PC-3 (cell line): ENCODE measurements around the gene CEP76. TPM values are rescaled to one million over a fixed set of nuclear protein-coding genes. Genes with fewer than 3 reads are reported as not detected.
A peak's percentile ranks its signal among the peaks of the same experiment; 100 is the strongest.

Source experiments
- ATAC-seq: fragments of 200-7000 bp; cut with Tn5 transposase; 2 replicates; pipeline ENCODE4 v1.9.1; 2020; ENCODE audit warnings: mild to moderate bottlenecking, moderate library complexity
- BruUV-seq: library from RNA; stranded (reverse); fragments of 400-500 nt; replicated peaks from 2 replicates; lab custom pipeline; 2021; lab: Mats Ljungman, UMichigan
- CTCF ChIA-PET: fragments of 300-600 bp; sonication (Branson Sonifier 250); formaldehyde crosslinking; loops from one replicate; lab custom pipeline; 2022; ENCODE audit warnings: antibody characterized with exemption; lab: Charles Lee
- POLR2A ChIA-PET: fragments of 300-600 bp; sonication (Branson Sonifier 250); formaldehyde crosslinking; loops from one replicate; lab custom pipeline; 2022; ENCODE audit warnings: antibody characterized with exemption; ENCODE audit not compliant: unreplicated experiment; lab: Charles Lee
- DNase-seq: peaks from one replicate; pipeline ENCODE4 v3.0.0-alpha.2; 2015
- H2AFZ ChIP-seq: fragments of 300-600 bp; sonication (generic); 2 replicates; pipeline ENCODE4 v1.6.0; 2016; ENCODE audit warnings: antibody characterized with exemption, low read length
- H3F3A ChIP-seq: fragments of 300-600 bp; sonication (generic); one replicate; pipeline ENCODE4 v1.6.0; 2017; ENCODE audit warnings: antibody characterized with exemption, low read length, control low read depth, mild to moderate bottlenecking; ENCODE audit not compliant: unreplicated experiment
- H3K27ac ChIP-seq: fragments of 300-600 bp; sonication (generic); 2 replicates; pipeline ENCODE4 v1.5.1; 2016; ENCODE audit warnings: mild to moderate bottlenecking, low read length
- H3K27me3 ChIP-seq: fragments of 300-600 bp; sonication (generic); 2 replicates; pipeline ENCODE4 v1.6.1; 2016; ENCODE audit warnings: low read length, mixed read lengths
- H3K36me3 ChIP-seq: fragments of 300-600 bp; sonication (generic); 2 replicates; pipeline ENCODE4 v1.6.1; 2016; ENCODE audit warnings: low read depth, mixed run types, low read length, mixed read lengths
- H3K4me1 ChIP-seq: fragments of 300-600 bp; sonication (generic); 2 replicates; pipeline ENCODE4 v1.5.1; 2016; ENCODE audit warnings: low read length; ENCODE audit not compliant: insufficient read depth
- H3K4me2 ChIP-seq: fragments of 300-600 bp; sonication (generic); 2 replicates; pipeline ENCODE4 v1.6.0; 2016; ENCODE audit warnings: low read length
- H3K4me3 ChIP-seq: fragments of 300-600 bp; sonication (generic); 2 replicates; pipeline ENCODE4 v1.5.1; 2016; ENCODE audit warnings: mild to moderate bottlenecking, low read length, mixed read lengths
- H3K79me2 ChIP-seq: fragments of 300-600 bp; sonication (generic); 2 replicates; pipeline ENCODE4 v1.6.1; 2017; ENCODE audit warnings: low read length, mixed read lengths
- H3K9ac ChIP-seq: fragments of 300-600 bp; sonication (generic); 2 replicates; pipeline ENCODE4 v1.6.0; 2016; ENCODE audit warnings: mild to moderate bottlenecking, low read length
- H3K9me2 ChIP-seq: fragments of 300-600 bp; sonication (generic); replicated peaks from 2 replicates; pipeline ENCODE4 v1.6.1; 2016; ENCODE audit warnings: mixed run types, low read length, mixed read lengths
- H3K9me3 ChIP-seq: fragments of 300-600 bp; sonication (generic); 2 replicates; pipeline ENCODE4 v1.6.1; 2016; ENCODE audit warnings: low read length, mixed read lengths
- H4K20me1 ChIP-seq: fragments of 300-600 bp; sonication (generic); 2 replicates; pipeline ENCODE4 v1.6.1; 2016; ENCODE audit warnings: low read length, mixed read lengths
- CTCF ChIP-seq: fragments of 300-600 bp; sonication (generic); conservative IDR thresholded peaks from 2 replicates; pipeline ENCODE4 v1.5.1; 2017; ENCODE audit warnings: antibody characterized with exemption, low read depth, mild to moderate bottlenecking, low read length
- EZH2 ChIP-seq: fragments of 300-600 bp; sonication (generic); IDR thresholded peaks from one replicate; pipeline ENCODE4 v1.6.1; 2017; ENCODE audit warnings: antibody characterized with exemption, mild to moderate bottlenecking, low read length; ENCODE audit not compliant: unreplicated experiment
- EZH2phosphoT487 ChIP-seq: fragments of 300-600 bp; sonication (generic); IDR thresholded peaks from 2 replicates; pipeline ENCODE4 v1.6.1; 2018; ENCODE audit warnings: mild to moderate bottlenecking, antibody characterized with exemption, low read length, borderline replicate concordance
- intact Hi-C: fragments of 100-400 bp; cut with micrococcal nuclease; formaldehyde crosslinking; loops from 2 replicates; pipeline ENCODE4 v1.9.0; 2023
- total RNA-seq: library from RNA; depleted of rRNA; stranded (reverse); fragments of >200 nt; gene quantifications from 2 replicates; pipeline ENCODE4 v1.2.3, GENCODE V29; 2014

Gene CEP76
- total RNA-seq, 1 experiment from 2014 or later: 25.1 TPM

- Histone ChIP-seq H3K9ac (no peak overlapping the region), H3K4me2 (no peak overlapping the region), H3K36me3 (no peaks in the 10 kb centered on the region; the same call in 1 of the 2 replicates), H3K9me3 (no peaks in the 10 kb centered on the region), H2AFZ (no peak overlapping the region), H4K20me1 (peaks cover 26% of the 10 kb centered on the region), H3F3A (no peaks in the 10 kb centered on the region), H3K27me3 (no peaks in the 10 kb centered on the region), H3K4me1 (peaks cover 28% of the 10 kb centered on the region), H3K79me2 (peaks cover 97% of the 10 kb centered on the region), H3K27ac (no peak overlapping the region), H3K9me2 (no peaks in the 10 kb centered on the region), H3K4me3 (no peak overlapping the region)
- ChIA-PET CTCF (no interaction called here), POLR2A (no interaction called here)
- TF ChIP-seq EZH2phosphoT487 (no peak), CTCF (no peak), EZH2 (no peak)
- BruUV-seq: no TSS peak
- intact Hi-C loops: no loop called here
- DNase-seq (no peak), ATAC-seq (no peak)
These were observed 50.9 kb downstream of the CEP76 start for GRCh38 chr18:12651651-12652050.

GRCh38 chr18:12647773-12648172, 54.8 kb downstream of the CEP76 start:
- Histone ChIP-seq H3K4me1 (peaks cover 37% of the 10 kb centered on the region), H3K36me3 (no peaks in the 10 kb centered on the region; the same call in 1 of the 2 replicates), H3K9me3 (no peaks in the 10 kb centered on the region), H4K20me1 (0 out of 2 replicates have a peak, but pooled peaks cover 9% of the 10 kb centered on the region), H3K4me2 (no peak overlapping the region), H2AFZ (no peak overlapping the region), H3K27ac (no peak overlapping the region), H3K9me2 (no peaks in the 10 kb centered on the region), H3K4me3 (no peak overlapping the region), H3K79me2 (peaks cover 97% of the 10 kb centered on the region), H3K27me3 (no peaks in the 10 kb centered on the region), H3F3A (no peaks in the 10 kb centered on the region), H3K9ac (no peak overlapping the region)
- ATAC-seq (no peak), DNase-seq (no peak)
- BruUV-seq: no TSS peak
- ChIA-PET POLR2A (no interaction called here), CTCF (no interaction called here)
- intact Hi-C loops: loop anchor here (10.0 kb wide), 1 partner anchor 63 kb away; no protein-coding TSS in a partner anchor
- TF ChIP-seq EZH2phosphoT487 (no peak), CTCF (no peak), EZH2 (no peak)

- peak overlapping the region; percentile 51; the same call in 1 of the 2 replicates for H2AFZ ChIP-seq
- DNase-seq: peak; percentile 38
These were observed 56.7 kb downstream of the CEP76 start for GRCh38 chr18:12645751-12646203.

More at GRCh38 chr18:12645751-12646203, 56.7 kb downstream of the CEP76 start:
- Histone ChIP-seq H3K36me3 (no peaks in the 10 kb centered on the region; the same call in 1 of the 2 replicates), H3K4me2 (peak overlapping the region; percentile 41), H3K9me3 (no peaks in the 10 kb centered on the region), H3K4me1 (peaks cover 49% of the 10 kb centered on the region), H4K20me1 (no peaks in the 10 kb centered on the region), H3K4me3 (no peak overlapping the region), H3K9me2 (no peaks in the 10 kb centered on the region), H3K9ac (no peak overlapping the region), H3K27ac (peak overlapping the region; percentile 38), H3F3A (no peaks in the 10 kb centered on the region), H3K27me3 (no peaks in the 10 kb centered on the region), H3K79me2 (peaks cover 92% of the 10 kb centered on the region)
- no peak for ATAC-seq
- CTCF ChIA-PET: no interaction called here
- intact Hi-C loops: loop anchor here (10.0 kb wide), 1 partner anchor 61 kb away; no protein-coding TSS in a partner anchor
- TF ChIP-seq CTCF (no peak), EZH2 (no peak), EZH2phosphoT487 (no peak)
- POLR2A ChIA-PET: no interaction called here
- BruUV-seq: no TSS peak
